Loucy (cell line): Measurements from ENCODE around the gene G6PC3.

ENCODE experiments used
- H2AFZ ChIP-seq: fragments of 200-600 bp; sonication (generic); 2 replicates; pipeline ENCODE4 v1.6.0; 2016; ENCODE audit warnings: antibody characterized with exemption, mild to moderate bottlenecking, low read length, moderate library complexity
- H3F3A ChIP-seq: fragments of 200-600 bp; 2 replicates; pipeline ENCODE4 v1.6.0; 2016; ENCODE audit warnings: antibody characterized with exemption, low read depth, mild to moderate bottlenecking
- H3K27me3 ChIP-seq: fragments of 200-600 bp; sonication (generic); 2 replicates; pipeline ENCODE4 v1.6.1; 2014; ENCODE audit warnings: low read length, mild to moderate bottlenecking; ENCODE audit not compliant: insufficient read depth, poor library complexity, severe bottlenecking
- H3K36me3 ChIP-seq: fragments of 200-600 bp; sonication (generic); 2 replicates; pipeline ENCODE4 v1.6.1; 2016; ENCODE audit warnings: low read length; ENCODE audit not compliant: insufficient read depth
- H3K4me1 ChIP-seq: fragments of 200-600 bp; sonication (generic); 2 replicates; pipeline ENCODE4 v1.5.1; 2014; ENCODE audit warnings: low read length, mild to moderate bottlenecking; ENCODE audit not compliant: insufficient read depth, poor library complexity, severe bottlenecking
- H3K4me2 ChIP-seq: fragments of 200-600 bp; sonication (generic); 2 replicates; pipeline ENCODE4 v1.6.0; 2014; ENCODE audit warnings: antibody characterized with exemption, low read length, low read depth, mild to moderate bottlenecking; ENCODE audit not compliant: poor library complexity, severe bottlenecking
- H3K4me3 ChIP-seq: fragments of 200-600 bp; sonication (generic); 2 replicates; pipeline ENCODE4 v1.5.1; 2014; ENCODE audit warnings: low read length, mild to moderate bottlenecking, mixed read lengths; ENCODE audit not compliant: poor library complexity, severe bottlenecking
- H3K79me2 ChIP-seq: fragments of 200-600 bp; sonication (generic); 2 replicates; pipeline ENCODE4 v1.6.1; 2014; ENCODE audit warnings: low read length; ENCODE audit not compliant: insufficient read depth
- H3K9ac ChIP-seq: fragments of 200-600 bp; sonication (generic); 2 replicates; pipeline ENCODE4 v1.6.0; 2014; ENCODE audit warnings: mild to moderate bottlenecking, low read depth, low read length, moderate library complexity; ENCODE audit not compliant: poor library complexity, severe bottlenecking
- H3K9me2 ChIP-seq: fragments of 200-600 bp; sonication (generic); replicated peaks from 2 replicates; pipeline ENCODE4 v1.6.1; 2016; ENCODE audit warnings: low read depth, low read length, mixed read lengths
- H3K9me3 ChIP-seq: fragments of 200-600 bp; sonication (generic); 2 replicates; pipeline ENCODE4 v1.6.1; 2014; ENCODE audit warnings: mild to moderate bottlenecking, antibody characterized with exemption, low read length, low read depth; ENCODE audit not compliant: insufficient read depth
- H4K20me1 ChIP-seq: fragments of 200-600 bp; sonication (generic); 2 replicates; pipeline ENCODE4 v1.6.0; 2014; ENCODE audit warnings: antibody characterized with exemption, low read length, mild to moderate bottlenecking; ENCODE audit not compliant: insufficient read depth, poor library complexity, severe bottlenecking
- EZH2phosphoT487 ChIP-seq: fragments of 200-600 bp; IDR thresholded peaks from 2 replicates; pipeline ENCODE4 v1.6.1; 2018; ENCODE audit warnings: antibody characterized with exemption, mild to moderate bottlenecking, moderate library complexity, borderline replicate concordance
- TF ChIP-seq, protein P1 (sequence below): fragments of 200-600 bp; sonication (generic); conservative IDR thresholded peaks from 2 replicates; pipeline ENCODE4 v1.5.1; 2014; ENCODE audit warnings: mild to moderate bottlenecking, antibody characterized with exemption, low read length

Gene G6PC3

DNA sequence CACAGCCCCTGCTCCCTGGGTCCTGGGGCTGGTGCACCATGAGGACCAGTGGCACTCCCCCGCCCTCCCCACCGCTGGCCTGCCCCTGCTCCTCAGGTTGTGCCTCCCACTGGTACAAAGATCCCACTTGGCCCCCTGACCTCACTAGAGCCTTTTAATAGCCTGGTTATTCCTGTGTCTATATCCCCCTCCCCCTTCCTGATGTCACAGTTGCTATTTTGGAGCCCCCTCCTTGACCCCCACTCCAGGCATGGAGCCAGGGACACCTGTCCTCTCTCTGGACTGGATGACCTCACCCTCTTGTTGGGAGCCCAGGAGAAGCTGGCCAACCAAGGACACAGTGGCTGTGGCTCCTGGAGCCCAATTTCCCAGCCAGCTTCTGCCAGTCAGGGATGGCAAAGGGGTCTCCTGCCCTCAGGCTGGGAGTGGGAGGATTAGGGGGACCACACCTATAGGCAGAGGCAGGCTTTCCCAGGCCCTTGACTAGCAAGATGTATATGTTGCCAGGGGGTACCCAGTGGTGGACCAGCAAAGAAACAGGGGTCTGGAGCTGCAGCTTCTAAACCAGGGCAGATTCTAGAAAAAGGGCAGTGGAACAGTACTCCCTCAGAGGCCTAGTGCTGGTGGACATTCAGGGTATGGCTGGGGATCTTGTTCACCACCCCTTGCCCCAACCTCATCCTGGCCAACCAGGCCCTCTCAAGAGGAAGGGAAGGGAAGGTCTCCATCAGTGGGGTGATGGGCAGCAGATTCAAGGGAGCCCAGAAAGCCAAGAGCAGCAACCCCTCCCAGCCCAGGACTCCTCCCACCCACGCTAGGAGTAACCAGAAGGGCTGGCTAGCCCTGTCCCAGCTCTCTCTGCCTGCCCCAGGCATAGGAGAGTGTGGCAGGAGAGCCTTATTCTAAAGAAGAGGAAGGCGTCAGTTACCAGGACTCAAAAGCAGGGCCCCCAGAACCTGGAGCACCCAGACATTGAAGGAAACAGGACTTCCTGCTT is 42.0 kb downstream of the G6PC3 start:
- Histone ChIP-seq H3K9ac (peak overlapping the region; percentile 86), H3K36me3 (no peaks in the 10 kb centered on the region), H4K20me1 (peaks cover 31% of the 10 kb centered on the region), H3F3A (no peaks in the 10 kb centered on the region), H3K9me2 (no peaks in the 10 kb centered on the region), H3K4me3 (no peak overlapping the region), H3K27me3 (no peaks in the 10 kb centered on the region), H2AFZ (no peak overlapping the region), H3K4me1 (peaks cover 69% of the 10 kb centered on the region), H3K4me2 (peak overlapping the region; percentile 97), H3K79me2 (peaks cover 72% of the 10 kb centered on the region), H3K9me3 (no peaks in the 10 kb centered on the region)
- TF ChIP-seq, protein P1, sequence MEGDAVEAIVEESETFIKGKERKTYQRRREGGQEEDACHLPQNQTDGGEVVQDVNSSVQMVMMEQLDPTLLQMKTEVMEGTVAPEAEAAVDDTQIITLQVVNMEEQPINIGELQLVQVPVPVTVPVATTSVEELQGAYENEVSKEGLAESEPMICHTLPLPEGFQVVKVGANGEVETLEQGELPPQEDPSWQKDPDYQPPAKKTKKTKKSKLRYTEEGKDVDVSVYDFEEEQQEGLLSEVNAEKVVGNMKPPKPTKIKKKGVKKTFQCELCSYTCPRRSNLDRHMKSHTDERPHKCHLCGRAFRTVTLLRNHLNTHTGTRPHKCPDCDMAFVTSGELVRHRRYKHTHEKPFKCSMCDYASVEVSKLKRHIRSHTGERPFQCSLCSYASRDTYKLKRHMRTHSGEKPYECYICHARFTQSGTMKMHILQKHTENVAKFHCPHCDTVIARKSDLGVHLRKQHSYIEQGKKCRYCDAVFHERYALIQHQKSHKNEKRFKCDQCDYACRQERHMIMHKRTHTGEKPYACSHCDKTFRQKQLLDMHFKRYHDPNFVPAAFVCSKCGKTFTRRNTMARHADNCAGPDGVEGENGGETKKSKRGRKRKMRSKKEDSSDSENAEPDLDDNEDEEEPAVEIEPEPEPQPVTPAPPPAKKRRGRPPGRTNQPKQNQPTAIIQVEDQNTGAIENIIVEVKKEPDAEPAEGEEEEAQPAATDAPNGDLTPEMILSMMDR: no peak
- TF ChIP-seq EZH2phosphoT487: no peak

DNA sequence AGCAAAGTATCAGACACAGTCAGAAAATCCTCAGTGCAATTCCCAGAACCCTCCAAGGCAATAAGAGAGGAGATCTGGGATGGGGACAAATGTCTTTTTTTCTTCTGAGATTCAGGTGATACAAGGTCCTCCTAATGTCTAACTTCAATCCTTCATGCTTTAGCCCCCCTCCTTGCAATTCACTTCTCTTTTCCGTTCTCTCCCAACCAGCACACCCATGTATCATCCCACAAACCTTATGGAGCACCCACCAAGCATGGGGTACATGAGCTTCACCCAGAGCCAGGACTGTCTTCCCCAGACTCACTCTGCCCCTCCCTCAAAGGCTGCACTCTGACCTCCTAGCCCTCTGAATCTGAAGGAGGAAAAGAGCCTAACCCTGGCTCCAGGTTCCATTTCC is 42.8 kb downstream of the G6PC3 start:
- H3K27me3 ChIP-seq: no peaks in the 10 kb centered on the region
- H4K20me1 ChIP-seq: peaks cover 26% of the 10 kb centered on the region
- no peaks in the 10 kb centered on the region for H3K36me3 ChIP-seq
- H3K4me1 ChIP-seq: peaks cover 65% of the 10 kb centered on the region
- H3K4me3 ChIP-seq: no peak overlapping the region
- TF ChIP-seq, protein P1: no peak
- no peak for TF ChIP-seq EZH2phosphoT487
- H3K9me3 ChIP-seq: no peaks in the 10 kb centered on the region
- peaks cover 72% of the 10 kb centered on the region for H3K79me2 ChIP-seq
- H3K9me2 ChIP-seq: no peaks in the 10 kb centered on the region
- H3F3A ChIP-seq: no peaks in the 10 kb centered on the region
- no peak overlapping the region for H2AFZ ChIP-seq
- H3K4me2 ChIP-seq: no peak overlapping the region
- peak overlapping the region; percentile 86 for H3K9ac ChIP-seq

DNA sequence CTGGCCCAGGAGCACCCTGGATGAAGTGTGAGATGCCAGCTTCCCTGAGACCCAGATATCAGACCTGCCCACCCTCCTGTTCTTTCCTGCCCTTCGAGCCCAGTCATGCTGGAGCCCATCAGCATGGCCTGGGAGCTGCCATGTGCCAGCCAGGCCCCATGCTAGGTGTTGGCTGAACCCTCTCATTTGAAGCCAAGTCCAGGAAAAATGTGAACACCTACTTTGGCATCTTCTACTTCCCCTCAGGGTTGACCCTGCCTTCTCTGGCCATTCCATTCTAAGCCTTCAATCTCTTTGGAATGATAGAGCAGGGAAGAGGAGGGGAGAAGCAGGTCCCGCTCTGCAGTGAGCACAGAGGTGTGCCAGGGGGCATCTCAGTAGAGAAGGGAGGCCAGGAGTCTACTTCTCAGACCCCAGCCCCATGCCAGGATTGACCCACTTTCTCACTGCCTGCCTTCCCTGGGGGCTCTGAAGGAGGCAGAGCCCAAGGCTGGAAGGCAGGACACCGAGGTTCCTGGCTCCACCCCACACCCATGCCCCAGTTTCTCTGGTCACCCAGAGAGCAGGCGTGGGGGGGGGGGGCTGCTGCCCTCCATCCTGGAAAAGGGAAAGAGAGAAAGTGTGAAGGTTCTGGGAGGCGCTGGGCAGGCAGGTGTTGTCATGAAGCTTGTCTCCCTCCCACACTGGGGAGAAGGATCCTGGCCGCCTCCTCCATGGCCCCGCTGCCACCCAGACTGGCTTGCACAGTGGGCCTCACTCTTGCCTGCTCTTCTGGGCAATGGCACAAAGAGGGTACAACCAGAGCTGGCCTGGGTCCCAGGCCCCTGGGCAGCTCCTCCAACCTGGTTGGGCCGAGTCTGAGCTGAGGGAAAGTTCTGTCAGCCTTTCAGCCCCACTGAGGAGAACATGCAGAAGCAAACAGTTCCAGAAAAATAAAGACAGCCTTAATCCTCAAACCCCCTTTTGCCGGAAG is 43.6 kb downstream of the G6PC3 start:
- H3K36me3 ChIP-seq: no peaks in the 10 kb centered on the region
- H2AFZ ChIP-seq: no peak overlapping the region
- H3K9ac ChIP-seq: peak overlapping the region; percentile 86
- TF ChIP-seq, protein P1: no peak
- no peak for TF ChIP-seq EZH2phosphoT487
- H3K4me1 ChIP-seq: peaks cover 66% of the 10 kb centered on the region
- no peaks in the 10 kb centered on the region for H3K9me2 ChIP-seq
- H3F3A ChIP-seq: no peaks in the 10 kb centered on the region
- no peak overlapping the region for H3K4me3 ChIP-seq
- peaks cover 72% of the 10 kb centered on the region for H3K79me2 ChIP-seq
- H3K9me3 ChIP-seq: no peaks in the 10 kb centered on the region
- H4K20me1 ChIP-seq: peaks cover 29% of the 10 kb centered on the region
- no peak overlapping the region for H3K4me2 ChIP-seq
- no peaks in the 10 kb centered on the region for H3K27me3 ChIP-seq
